Measurements from ENCODE around the gene KCNK5.

The KCNK5 gene

DNA sequence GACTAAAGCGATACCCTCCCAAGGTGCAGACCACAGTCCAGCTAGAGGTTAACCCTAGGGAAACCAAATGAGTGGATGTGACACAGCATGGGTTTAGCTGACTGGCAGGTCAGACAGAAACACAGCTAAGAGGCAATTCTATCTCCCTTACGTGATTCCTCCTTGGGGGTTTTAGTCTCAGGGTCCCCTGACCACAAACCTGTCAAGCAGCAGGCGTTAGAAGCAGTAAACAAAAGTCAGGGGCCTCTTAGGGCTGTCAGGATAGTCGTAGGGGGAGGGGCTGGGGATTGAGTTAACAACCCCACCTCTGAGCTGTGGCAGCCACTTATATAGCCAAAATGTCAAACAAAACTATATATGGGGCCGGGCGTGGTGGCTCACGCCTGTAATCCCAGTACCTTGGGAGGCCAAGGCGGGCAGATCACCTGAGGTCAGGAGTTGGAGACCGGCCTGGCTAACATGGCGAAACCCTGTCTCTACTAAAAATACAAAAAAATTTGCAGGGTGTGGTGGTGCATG lies 13.6 kb downstream of the KCNK5 start:
- no peak for DNase-seq (ENCODE audit: low spot score)

DNA sequence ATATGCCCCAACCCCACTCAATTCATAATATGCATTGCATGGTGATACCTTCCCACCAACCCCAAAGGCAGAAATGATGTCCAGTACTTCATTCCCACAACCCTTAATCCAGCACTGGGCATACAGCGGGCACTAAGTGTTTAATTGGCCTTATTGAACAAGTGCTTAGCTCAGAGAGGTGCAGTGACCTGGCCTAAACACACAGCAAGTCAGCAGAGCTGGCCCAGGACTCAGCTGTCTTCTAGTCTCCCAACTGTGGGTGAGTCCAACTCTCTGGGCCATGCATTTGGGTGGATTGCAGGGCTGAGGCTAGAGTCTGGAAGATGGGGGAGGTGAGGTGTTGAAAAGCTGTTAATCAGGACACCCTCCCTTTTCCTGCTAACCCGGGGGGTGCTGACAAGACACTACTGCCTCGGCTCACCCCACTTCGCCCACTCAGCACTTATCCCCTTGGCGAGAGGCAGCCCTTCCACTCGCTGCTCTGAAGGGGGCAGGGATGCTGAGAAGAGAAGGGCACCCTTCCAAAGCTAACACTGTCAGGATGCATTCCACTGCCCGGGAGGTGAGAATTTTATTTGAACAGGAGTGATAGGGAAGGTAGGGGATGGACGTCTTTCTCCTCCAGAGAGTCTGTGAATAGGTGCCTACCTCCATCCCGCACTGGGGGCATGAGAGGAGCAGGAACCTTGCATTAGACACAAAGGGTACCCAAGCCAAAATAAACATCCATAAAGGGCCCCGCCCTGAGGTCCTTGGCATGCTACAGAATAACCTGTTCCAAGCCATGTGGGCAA lies 14.2 kb downstream of the KCNK5 start:
- DNase-seq (ENCODE audit: low spot score) = no peak

DNA sequence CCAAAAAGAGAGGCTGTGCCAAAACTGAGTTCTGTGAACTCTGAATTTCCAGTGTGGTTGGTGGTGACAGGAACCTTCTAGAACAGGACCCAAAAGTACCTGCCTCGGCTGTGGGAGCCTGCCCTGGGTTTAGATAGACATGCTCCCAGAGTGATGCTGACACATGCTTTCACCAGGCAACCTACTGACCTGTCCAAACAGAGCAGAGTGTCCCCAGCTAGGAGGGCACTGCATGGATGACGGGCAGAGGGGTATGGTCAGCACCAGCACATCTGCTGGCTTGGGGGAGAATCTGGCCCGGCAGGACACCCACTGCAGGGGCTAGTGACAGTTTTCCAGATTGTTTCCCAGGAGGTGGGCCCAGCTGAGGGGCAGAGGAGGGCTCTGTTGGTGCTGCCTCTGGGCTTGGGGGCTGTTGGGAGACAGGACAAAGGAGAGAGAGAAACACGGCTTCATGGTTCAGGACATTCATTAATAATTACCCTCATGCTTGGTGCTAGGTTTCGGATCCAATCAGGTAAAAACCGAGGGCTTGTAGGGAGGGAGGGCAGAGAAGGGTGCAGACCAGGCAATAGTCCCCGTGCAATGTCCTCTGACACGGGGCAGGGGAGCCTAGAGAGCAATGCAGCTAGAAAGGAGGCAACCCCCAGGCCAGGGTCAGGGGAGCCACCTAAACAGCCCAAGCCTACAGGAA lies 15.0 kb downstream of the KCNK5 start:
- no peak for DNase-seq (ENCODE audit: low spot score)

DNA sequence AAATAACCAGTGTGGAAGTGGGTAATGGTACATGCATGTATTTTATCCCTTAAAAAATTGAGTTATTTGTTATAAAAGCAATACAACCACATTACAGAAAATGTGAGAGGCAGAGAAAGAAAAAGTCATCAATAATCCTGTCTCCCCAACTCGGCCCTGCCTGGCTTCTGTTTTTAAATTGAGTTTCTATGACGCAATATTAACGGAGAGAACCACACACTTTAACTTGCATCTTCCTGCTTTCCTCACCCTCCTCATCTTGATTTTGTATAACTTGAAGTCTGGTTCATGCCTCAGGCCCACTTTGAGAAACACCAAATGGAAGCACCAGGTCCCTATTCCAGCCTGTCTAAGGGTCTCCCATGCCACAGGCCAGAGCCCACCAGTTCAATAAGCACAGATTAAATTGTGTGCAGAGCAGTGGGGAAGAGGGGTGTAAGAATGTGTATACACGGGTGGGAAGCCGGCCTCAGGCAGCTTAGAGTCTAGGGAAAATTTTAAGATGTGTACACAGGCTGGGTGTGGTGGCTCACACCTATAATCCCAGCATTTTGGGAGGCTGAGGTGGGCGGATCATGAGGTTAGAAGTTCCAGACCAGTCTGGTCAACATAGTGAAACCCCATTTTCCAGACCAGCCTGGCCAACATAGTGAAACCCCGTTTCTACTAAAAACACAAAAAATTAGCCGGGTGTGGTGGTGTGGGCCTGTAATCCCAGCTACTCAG lies 15.9 kb downstream of the KCNK5 start:
- DNase-seq (ENCODE audit: low spot score) = no peak

DNA sequence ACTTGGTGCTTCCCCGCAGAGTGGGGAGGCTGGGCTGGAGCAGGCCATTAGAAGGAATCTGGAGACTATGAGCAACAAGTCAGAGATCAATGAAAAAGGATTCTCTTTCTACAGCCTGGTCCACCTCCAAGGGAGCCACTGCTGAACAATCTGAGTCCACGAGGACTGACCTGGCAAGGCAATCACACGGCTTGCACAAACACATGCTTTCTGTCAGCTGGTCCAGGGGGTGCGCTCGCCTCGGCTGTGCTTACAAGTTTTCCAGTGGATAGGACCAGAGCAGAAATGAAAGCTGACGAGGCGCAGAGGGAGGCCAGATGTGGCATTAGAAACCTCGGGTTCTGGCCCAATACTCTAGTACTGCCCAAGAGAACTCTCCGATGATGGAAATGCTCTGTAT lies 18.1 kb downstream of the KCNK5 start:
- DNase-seq (ENCODE audit: low spot score) = no peak

DNA sequence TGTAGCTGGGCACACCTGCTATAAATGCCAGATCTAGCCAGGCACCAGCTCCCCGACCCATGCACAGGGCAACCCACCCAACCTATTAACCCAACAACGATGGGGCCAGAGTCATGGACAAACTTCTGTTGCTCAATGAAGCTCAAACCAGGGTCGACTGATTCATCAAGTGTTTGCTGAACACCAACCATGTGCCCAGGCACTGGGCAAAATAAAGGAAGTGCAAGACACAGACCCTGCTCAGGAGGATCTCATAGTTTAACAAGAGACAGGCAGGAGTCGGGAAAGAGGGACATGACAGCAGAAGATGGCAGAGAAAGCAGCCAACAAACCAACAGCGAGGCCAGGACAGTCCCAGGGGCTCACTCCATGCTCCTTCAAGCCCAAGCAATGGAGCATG lies 18.8 kb downstream of the KCNK5 start:
- DNase-seq (ENCODE audit: low spot score) = no peak

DNA sequence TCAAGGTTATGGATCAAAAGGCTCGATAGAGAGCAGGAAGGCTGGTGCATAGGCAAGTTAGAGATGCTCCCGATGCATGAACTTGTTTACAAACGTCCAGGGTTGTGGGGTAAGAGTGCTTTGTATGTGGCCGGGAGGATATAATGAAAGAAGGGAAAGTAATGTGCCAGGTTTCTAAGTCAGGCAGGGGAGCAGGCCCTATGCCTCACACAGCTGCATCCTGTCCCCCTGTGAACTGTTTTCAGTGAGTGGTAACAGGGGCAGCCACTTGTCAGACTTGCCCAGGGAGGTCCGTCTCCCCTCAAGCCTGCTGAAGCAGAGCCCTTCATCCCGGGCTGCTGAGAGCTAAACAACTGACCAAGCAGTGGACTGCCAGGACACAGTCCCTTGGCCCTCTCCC lies 19.4 kb downstream of the KCNK5 start:
- DNase-seq (ENCODE audit: low spot score) = no peak

DNA sequence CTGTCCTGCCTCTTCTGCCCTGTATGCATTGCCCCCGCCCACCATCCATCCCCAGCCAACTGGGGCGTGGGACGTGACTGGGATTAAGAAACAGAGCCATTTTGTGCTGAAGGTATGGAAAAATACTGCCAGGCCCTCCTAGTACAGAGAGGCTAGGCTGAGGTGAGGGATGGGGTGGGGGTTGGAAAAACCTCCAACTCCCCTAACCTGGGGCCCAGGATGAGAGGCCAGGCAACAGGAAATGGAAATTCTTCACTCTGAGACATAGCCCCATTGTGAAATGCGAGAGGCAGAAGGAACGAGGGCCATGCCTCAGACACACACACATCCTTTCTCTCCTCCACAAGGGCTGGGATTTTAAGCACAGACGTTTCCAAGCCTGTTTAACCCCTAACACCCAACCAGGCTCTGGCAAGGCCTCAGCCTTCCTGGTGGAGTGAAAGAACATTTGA lies 19.9 kb downstream of the KCNK5 start:
- peak; percentile 37 for DNase-seq (ENCODE audit: low spot score)

DNA sequence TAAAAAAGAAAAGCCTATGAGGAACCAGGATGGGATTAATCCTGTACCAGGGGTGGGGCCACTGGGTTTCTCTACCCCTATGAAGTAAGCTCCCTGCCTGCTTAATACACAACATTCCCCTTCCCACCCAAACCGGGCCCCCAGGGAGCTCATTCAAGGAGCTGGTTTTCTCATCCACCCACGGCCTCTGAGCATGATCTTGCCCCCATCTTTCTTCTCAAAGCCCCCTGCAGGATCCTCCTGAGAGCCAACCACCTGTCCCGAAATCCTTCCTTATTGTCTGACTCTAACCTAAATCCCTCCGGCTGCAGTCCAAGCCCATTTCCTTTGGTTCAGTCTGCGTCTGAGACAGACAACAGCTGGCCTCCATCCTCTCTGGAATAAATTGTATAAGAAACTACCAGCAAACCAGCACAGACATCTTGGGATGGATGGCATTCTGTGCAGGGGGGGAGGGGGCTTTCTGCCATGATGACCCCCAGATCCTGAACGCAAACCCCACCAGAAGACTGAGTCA lies 21.0 kb downstream of the KCNK5 start:
- no peak for DNase-seq (ENCODE audit: low spot score)

DNA sequence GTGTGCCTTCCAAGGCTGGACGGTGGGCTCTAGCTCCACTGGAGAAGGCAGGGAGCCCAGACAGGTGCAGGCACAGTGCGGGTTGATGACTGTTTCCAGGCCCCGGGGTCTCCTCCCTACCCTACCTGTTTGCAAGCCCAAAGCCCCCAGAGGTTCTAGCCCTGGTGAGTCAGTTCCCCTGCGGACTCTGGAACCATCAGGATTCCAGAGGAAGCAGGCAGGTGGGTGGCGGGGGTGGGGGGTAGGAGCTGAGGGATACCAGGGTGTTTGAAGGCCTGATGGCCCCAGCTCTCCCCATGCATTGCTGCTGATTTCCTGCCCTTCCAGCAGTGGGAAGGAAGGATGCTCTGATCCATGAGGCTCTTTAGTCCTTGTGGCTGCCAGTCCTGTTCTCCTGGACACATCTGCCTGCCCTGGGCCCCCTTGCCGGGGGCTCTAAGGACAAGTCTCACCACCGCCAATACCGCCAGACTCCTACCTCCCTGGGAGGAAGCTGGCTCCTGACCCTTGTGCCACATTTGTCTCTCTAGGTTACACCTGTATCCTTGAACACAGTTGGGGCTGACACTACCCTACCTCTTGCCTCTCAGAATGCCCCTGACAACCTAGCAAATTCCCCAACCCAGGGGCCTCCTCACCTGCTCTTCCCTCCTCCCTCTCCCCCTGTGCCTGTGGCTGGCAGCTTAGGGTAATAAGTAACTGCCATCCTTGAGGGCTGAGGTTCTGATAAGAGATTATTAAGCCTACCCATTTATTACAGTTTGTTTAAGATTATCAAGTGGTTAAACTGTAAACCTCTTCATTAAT lies 21.7 kb downstream of the KCNK5 start:
- DNase-seq (ENCODE audit: low spot score) = no peak

DNA sequence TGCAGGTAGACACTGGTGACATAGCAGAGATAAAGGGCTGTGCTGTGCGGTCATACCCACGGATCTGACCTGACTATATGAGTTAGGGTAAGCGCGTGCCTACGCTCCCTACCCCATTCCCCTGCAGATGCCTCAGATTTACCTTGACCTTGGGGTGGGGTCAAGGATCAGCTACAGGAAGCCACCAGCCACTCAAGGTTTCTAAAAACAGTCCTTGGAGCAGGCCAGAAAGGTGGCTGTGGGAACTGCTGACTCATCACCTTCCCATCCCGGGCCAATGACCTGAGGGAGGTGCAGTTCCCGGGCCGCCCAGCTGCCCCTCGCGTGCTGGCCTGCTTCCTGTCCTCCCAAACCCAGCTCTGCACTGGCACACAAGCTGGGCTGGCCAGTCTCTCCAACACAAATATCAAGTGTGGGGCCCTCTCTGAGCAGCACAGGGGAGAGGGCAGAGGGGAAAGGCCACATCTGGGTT lies 23.0 kb downstream of the KCNK5 start:
- DNase-seq (ENCODE audit: low spot score) = no peak

DNA sequence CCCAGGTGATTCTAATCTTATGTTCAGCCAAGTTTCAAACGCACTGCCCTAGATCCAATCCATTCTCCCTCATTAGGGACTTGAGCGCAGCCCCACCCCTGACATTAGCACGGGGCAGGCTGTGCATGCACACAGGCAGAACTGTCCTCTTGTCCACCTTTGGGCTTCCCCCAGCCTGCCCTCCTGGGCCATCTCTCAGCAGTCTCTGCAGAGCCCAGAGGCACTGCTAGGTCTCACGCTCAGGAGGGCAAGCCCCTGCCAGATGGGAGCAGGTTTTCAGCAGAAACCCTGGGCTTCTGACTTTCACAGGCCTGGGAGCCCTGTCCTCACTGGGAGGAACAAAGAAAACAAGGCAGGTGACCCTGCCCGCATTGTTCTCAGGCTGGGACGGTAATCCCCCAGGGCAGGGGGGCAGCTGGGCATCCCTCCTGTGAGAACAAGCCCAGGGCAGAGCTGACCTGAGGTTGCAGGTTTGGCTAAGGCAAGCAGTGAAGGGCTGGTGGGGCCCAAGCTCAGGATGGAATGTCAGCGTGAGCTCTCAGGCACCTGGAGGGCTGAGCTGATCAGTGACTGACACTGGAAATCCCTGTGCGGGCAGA lies 24.5 kb downstream of the KCNK5 start:
- DNase-seq (ENCODE audit: low spot score) = no peak

DNA sequence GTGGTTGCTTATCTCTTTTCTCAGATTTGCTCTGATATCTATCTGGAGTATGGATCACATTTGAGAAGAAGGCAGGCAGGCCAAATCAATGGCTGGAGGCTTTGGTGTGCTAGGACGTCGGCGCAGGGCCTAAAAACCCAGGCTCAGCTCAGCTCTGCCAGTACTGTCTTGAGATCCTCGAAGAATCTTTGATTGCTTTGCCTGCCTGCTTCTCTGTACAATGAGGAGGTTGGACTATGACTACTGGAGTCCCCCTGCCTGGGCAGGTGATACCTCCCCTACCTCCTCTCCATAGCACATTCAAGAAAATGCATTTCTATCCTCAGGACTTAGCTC lies 25.1 kb downstream of the KCNK5 start:
- no peak for DNase-seq (ENCODE audit: low spot score)

DNA sequence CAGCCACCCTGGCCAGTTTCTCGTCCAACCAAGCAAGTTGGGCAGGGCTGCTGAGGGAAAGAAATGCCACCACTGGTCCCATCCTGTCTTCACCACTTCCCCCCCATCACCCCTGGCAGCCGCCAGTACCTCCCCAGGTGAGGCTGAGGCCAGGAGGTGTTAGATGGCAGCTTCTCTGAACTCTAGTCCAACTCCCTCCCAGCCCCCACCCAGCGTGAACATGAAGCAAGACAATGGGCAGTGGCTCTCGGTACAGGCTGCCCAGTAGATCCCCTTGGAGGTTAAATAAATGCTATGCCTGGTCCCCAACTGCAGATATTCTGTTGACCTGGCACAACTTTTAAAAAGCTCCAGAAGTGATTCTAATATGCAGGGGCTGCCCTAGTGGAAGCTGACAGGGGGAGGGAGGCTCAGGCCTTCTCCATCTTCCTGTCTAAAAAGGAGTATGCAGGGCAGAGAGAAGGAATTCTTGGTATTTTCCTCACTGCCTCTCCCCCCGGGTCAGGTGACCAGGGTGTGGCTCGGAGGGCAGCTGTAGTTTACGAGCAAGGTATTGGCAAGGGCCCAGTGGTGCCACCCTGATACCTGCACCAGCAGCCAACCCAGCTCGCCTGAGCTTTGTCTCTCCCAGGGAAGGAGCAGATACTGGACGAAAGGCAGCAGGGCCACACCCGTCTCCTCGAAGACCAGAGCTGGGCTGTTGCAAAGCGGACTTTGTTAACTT lies 25.7 kb downstream of the KCNK5 start:
- no peak for DNase-seq (ENCODE audit: low spot score)

DNA sequence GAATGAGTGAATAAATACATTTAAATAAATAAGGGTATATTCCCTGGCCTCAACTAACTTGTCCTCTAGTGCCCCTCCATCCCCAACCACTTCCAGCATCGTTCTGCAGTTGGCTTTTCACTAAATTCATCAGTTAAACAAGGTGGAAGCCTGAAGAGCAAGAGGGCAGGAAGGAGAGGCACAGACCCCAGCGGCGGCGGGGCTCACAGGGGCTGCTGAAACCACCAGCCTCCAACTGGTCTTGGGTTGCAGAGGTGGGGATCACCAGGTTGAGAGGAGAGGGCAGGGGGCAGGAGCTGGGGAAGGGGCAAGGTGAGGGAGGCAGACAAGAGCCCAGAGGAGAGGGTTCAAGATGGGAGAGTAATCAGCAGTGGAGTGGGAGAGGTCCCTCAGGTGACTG lies 27.1 kb downstream of the KCNK5 start:
- DNase-seq (ENCODE audit: low spot score) = no peak

DNA sequence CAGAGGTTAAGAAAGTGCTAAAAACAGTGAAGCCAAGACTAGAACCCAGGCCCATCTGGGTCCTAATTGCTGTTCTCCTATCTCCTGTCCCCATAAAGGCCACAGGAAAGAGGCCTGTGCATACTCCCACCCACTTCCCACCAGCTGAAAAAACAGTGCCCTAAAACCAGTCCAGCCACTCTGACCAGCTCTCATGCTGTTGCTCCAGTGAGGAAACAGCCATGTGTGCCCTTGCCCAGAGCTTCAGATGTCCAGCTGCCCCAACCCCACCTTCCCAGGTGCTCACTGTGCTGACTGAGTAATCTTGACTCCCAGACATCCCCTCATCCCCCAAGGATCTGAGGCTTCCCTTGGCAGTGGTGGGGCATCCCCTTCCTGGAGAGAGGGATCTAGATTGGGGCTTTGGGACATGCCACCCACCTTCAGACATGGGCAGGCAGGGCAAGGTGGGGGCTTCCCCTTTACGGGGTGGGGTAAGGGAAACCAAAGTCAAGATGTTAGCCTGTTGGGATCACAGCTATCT lies 28.7 kb downstream of the KCNK5 start:
- no peak for DNase-seq (ENCODE audit: low spot score)

DNA sequence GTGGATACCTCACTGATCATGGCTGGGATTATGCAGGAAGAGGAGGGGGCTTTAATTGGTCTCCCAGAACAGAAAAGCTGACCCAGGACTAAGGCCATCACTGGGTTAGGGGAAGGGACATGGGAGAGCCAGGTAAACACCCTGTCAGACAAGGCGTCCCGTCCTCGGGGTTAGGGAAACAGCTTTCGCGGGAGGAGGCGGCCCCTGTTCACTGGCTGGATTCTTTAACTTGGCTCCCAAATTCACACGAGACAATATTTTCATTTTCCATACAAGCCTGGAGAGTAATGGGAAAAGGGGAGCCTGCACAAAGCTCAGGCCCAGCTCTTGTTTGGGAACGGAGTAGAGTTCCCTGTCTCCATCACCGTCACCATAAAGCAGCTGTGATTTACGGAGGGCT lies 29.3 kb downstream of the KCNK5 start:
- no peak for DNase-seq (ENCODE audit: low spot score)

DNA sequence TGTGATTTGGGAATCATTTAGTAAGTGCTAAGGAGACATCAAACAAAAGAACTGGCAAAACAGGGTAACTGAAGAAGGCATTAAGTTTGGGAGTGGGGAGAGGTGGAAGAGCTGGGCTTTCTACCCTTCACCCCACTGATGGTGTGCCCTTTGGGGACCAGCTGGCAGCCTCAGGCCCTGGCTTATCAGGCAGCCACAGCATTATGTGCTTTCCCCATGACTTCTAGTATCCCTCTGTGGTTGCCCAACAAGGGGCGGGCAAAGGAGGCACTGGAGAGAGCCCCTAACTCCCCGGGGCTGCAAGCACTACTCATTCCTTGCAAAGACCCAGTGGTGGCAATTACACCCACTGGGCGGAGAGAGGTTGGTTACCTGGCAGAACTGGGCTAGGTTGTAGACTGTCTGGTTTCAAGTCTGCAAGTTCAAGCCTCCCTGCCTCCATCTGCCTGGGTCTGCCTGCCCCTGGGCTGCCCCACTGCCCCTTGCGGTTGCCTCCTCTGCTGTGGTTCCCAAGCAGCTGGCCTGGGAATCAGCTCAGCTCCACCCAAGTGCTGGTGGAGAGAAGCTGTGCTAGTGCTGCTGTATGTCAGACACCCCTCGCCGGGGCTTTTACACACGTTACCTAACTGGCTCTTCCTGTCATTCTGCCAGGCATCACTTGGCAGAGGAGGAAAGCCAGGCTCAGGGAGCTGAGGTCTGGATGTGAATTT lies 29.9 kb downstream of the KCNK5 start:
- DNase-seq (ENCODE audit: low spot score) = no peak

DNA sequence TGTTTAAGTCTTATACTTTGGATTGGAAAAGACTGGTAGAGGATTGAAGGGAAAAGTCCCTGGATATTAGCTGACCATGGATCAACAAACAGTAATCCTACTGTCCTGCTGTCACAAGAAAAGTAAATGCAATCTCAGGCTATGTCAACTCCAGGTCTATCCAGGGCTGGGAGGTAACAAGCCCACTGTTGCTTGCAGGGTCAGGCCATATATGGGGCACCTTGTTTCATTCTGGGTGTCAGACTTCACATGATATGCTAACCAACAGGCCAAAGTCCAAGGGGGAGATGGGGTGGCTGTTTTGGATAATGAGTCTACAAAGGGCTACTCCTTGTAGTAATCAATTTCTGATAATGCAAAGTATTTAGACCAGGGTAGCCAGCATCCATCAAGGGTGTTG lies 30.7 kb downstream of the KCNK5 start:
- peak; percentile 42 for DNase-seq (ENCODE audit: low spot score)
